Mammary epithelial cell (primary cell): ENCODE measurements around the gene CASP10.

Experiments
- CTCF ChIP-seq, 2 donors: IDR thresholded peaks in 1 of 2; conservative IDR thresholded peaks in 1 of 2; 2 replicates each; pipeline ENCODE4 v1.5.1; 2011 to 2012; ENCODE audit warnings: inconsistent platforms in 2 of 2, low read length in 2 of 2, mild to moderate bottlenecking in 2 of 2, control low read depth in 1 of 2, low read depth in 1 of 2; ENCODE audit not compliant: insufficient read depth in 1 of 2; ENCODE audit errors: extremely low read depth in 1 of 2
- EZH2 ChIP-seq: IDR thresholded peaks from 2 replicates; pipeline ENCODE4 v1.6.1; 2012; ENCODE audit warnings: low read length, inconsistent platforms, borderline replicate concordance

GRCh38 chr2:201158111-201158929, 24.6 kb upstream of the CASP10 start:
- TF ChIP-seq CTCF (conservative IDR thresholded peaks at IDR 0.05 in 1 of 2, IDR thresholded peaks at IDR 0.05 in 1 of 2; ENCODE audit: extremely low read depth in 1 of 2, insufficient read depth in 1 of 2, low read depth in 1 of 2, low read length in 2 of 2) (peak; percentile 70 to 79), EZH2 (no peak)
